GM19397 (cell line): ENCODE measurements around the gene FAM227B.
A peak's percentile ranks its signal among the peaks of the same experiment; 100 is the strongest.
"Not testable (repeated sequence)": the region's sequence is repeated elsewhere in the genome, so short reads cannot be mapped to it uniquely, and the experiment has no call there.

Source experiments
- ATAC-seq: cut with Tn5 transposase; IDR thresholded peaks from one replicate; pipeline ENCODE4 v1.9.1; 2021; ENCODE audit warnings: mild to moderate bottlenecking, moderate library complexity; ENCODE audit not compliant: unreplicated experiment

The FAM227B gene

GRCh38 chr15:49501586-49501985, 119.0 kb downstream of the FAM227B start:
- ATAC-seq = no peak

DNA sequence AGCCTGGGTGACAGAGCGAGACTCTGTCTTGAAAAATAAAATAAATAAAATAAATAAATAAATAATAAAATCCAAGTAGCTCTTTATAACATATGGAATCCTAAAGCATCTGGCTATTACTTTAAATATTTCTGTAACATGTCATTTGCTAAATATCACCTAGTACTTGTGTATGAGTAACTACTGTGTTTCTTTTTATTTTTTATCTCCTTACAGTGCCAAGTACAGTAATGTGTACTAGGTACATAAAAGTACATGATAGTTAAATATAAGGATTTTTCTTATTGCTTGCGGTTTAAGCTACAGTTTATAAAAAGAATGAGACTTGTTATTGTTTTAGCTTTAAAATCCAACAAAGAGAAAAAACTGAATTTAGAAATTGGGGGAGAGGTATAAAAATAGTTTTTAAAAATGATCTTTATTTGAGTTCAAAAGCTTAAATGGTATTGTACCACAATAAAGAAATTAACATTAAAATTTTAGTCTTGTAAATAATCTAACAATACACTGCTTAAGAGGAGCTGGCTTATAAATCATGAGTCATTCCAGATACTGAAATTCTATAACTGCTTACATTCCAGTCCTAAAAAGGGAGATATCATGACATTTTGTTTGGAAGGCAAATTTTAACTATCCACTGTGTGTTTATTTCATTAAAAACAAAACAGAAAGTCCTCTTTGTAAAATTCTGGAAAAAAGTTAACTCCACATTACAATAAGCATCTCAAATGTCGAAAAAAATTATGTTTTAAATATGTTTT, 124.4 kb downstream of the FAM227B start:
- ATAC-seq = no peak

DNA sequence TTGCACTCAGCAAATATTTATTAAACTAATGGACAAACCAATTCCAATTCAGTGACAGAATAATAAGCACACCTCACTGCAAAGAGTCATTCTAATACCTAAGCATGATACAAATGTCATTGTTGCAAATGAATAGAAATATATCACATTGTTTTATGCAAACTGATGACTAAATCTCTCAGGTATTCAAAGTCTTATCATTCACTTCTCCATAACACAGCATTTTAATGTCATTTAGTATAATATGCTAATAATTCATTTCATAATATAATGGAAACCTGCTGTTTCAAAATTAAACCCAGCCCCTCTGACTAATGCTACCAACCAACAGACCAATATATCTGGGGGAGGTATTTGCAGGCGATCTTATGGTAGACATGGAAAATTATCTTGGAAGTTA, 125.8 kb downstream of the FAM227B start:
- no peak for ATAC-seq

- ATAC-seq = no peak
Observed at GRCh38 chr15:49492830-49493229, 127.8 kb downstream of the FAM227B start.

DNA sequence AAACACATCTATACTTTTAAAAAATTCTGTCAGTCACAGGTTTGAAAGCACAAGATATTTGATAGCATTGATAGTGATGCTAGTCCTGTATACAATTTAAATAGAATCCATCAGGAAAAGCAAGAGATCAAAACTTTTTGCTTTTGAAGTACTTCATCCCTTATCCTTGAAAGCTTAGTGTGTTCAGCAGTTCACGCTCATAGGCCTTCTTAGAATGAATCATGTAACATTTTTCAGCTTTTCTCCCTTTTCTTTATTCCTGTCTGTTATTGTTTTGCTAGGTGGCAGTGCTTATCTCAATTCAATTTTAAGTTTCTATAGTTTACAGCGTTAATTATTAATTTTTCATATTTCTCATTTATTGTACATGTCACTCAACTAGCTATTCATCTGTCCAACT, 128.5 kb downstream of the FAM227B start:
- ATAC-seq = no peak

DNA sequence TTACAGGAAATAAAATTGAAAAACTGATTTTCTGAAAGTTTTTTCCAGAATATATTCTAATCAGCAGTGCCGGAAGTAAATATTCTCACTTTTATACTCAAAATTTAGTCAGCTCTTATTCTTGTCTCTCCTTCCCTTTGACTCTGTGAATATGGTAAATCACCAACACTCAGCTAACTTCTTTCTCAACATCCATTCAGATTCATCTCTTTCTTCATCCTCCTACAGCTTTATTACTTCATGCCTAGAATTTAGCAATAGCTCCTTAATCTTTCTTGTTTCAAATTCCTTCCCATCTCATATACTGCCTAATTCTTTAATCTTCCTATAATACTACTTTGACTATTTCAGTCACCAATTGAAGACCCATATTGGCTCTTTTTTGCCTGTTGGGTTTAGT, 129.7 kb downstream of the FAM227B start:
- ATAC-seq = no peak

DNA sequence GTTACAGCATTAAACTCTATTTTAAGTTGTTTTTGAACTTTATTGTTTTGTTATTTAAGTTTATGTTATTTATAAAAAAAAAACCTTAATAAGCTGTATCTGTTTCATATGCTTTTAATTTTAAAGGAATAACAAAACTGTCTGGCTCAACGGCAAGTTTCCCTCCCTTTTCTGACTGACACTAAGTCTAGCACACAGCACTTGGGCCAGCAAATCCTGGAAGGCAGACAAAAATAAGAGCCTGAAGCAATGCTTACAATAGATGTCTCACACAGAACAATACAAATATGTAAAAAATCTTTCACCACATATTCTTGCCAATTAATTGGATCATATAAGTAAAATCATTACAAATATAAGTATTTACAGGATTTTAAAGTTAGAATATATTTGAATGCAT, 135.2 kb downstream of the FAM227B start:
- ATAC-seq = not testable (repeated sequence)

GRCh38 chr15:49478982-49479381, 141.6 kb downstream of the FAM227B start:
- ATAC-seq = not testable (repeated sequence)

DNA sequence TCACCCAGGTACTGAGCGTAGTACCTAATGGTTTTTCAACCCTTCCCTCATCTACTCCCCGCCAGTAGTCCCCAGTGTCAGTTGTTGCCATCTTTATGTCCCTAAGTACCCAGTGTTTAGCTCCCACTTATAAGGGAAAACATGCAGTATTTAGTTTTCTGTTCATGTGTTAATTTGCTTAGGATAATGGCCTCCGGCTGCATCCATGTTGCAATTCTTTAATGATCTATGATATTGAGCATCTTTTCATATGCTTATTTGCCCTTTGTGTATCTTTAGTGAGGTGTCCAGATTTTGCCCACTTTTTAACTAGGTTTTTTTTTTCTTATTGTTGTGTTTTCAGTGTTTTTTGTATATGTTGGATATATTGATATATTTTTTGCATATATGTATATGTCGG, 142.6 kb downstream of the FAM227B start:
- ATAC-seq = not testable (repeated sequence)

DNA sequence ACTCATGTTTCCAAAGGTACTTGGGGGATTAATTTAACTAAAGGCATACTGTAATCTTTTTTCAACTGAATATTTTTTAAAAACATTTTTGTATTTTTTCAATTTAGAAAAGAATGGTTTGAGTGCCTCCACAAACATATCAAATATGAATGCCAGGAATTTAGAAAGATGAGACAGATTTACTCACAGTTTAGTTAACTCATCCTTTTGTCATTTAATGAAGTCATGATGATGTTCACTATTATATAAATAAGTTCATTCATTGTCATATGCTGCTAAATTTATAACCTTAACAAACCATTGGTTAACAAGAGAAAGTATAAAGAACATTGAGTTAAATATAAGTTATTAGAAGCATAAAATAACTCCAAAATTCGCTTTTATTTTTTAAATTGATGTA, 147.6 kb downstream of the FAM227B start:
- ATAC-seq = no peak

DNA sequence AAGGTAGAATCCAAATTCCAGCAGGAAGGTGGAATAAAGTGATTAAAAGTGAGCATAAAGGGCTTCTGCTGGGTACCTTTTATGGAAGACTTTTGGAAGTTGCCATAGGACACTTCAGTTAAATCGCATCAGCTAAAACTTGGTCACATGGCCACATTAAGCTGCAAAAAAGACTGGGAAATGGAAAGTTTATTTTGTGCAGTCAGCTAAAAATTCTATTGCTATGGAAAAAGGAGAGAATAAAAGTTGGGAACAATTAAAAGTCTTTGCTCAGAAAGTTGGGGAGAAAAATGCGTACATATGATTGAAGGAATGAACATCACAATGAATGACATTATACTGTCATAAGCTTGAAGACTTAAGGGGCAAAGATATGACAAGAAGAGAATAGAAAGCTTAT, 148.3 kb downstream of the FAM227B start:
- ATAC-seq = no peak

DNA sequence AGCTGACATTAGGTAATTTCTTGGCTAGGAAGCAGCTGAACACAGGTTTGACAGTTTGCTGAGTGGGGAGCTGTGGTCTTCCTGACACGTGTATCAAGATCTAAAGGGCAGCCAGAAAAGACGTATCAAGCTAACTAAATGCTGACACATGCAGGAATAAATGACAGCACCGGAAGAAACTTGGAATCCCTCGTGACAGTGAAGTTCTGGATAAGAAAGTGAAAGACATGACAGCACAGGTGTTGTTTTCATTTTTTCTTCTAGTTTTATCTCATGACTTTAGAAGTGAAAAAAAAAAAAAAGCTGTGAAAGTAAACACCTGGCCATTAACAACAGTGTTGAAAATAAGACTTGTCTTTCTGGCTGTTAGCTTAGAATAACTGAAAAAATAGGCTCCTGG, 148.9 kb downstream of the FAM227B start:
- ATAC-seq = peak; percentile 83

DNA sequence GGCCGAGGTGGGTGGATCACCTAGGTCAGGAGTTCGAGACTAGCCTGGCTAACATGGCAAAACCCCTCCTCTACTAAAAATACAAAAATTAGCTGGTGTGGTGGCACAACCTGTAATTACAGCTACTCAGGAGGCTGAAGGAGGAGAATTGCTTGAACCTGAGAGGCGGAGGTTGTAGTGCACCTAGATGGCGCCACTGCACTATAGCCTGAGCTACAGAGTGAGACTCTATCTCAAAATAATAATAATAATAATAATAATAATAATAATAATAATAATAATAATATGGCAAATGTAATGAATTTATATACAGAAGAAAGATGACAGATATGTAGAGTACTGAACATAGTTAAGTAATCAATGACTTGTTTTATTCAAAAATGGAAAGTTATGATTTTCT, 149.4 kb downstream of the FAM227B start:
- ATAC-seq = not testable (repeated sequence)

DNA sequence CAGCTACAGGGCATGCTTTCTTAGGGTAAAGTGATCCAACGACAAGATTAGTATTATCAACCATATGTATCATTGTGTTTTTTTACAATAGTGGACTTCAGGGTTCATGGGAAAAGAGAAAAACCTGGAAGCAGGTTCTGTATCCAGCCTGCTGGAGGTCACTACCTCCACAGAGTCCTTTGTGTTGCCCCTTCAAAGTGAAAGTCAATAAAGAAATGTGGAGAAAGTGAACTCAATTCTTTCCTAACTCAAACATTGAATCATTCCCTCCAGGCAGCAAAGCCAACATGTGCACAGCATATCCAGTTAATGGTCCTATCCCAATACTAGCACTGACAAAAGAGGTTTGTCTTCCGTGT, 152.2 kb downstream of the FAM227B start:
- ATAC-seq = no peak

DNA sequence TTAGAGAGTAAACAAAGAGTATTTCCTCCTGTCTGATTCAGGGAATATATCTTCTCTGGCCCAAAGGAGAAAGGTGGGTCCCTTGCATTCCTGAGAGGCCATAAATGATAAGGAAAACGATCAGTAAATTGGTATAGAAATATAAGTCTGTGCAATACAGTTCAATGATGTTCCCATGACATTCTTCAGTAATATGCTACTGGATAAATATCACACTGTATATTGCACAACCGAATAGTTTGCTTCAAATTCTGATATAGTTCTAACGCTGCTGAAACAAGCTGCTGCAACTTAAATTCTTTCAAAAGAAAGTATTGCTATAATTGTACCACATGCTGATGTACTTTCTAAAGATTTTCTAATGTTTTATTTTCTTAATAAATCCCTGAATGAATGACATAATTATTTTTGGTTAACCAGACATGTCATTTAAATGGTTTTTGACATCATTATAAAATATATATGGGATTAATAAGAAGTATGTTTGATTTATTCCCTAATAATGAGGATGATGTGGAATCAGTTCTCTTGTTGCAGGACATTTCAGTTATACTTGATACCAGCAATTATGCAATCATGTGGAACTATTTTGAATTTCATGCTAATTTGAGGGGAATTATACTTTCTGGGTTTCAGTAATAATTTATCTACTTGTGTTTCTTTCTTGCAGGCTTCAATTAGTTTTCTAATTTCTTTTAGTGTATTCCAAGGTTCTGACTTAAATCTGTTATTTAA, 152.7 kb downstream of the FAM227B start:
- ATAC-seq = no peak

DNA sequence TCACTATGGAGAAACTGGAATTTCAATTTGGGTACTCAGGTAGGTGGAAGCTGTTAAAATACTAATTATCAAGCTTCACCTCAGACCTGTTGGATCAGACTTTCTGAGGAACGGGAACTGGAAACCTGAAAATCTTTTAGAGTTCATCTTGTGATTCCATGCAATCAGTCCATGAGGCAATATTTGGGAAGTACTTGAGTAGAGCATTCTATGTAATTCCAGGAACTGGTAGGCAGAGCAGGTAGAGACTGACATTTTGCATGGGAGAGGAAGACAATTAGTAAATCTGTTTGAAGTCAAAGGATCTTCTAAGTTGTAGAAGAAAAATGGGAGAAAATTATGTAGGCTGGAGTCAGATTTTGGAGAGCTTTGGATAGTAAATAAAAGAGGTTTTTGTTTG, 154.5 kb downstream of the FAM227B start:
- no peak for ATAC-seq

DNA sequence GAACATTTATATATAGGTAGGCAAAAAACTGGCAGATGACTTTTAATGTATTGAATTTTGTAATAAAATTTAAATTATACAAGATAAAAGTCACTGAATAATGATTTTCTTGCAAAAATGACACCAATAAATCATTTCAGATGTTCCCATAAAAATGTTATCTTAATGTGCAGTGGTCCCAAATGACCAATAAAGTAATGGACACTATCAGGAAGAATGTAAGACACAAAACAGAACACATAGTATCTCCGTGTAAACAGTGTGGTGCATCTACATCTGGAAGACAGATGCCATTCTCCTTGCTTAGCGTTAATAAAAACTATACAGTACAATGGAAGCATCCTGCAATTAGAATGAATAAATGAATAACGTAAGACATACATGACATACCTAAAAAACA, 156.1 kb downstream of the FAM227B start:
- no peak for ATAC-seq

DNA sequence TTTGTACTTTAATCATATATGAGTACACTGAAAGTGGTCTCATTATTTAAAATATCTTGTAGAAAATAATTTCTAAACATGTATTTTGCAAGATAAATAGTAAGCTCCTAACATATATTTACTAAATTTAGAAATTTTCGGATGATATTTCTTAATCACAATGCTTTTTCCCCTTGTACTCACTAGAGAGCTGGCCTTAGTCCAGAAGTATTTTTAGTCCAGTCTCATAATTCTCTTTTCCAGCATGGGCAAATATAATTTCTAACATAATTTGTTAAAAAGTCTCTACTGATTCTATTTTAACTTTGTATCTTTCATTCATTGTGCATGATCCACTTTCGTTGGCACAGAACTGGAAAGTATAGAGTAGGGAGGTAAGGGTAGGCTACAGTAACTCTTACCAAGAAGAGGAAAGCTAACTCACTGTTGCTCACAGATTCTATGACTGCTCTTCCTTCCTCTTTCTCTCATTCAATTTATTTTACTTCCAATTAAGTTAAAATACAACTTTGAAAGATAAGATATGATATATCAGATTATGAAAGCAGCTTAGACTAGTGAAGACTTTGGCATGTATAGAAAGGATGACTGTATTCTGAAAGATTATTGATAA, 158.3 kb downstream of the FAM227B start:
- ATAC-seq = no peak

DNA sequence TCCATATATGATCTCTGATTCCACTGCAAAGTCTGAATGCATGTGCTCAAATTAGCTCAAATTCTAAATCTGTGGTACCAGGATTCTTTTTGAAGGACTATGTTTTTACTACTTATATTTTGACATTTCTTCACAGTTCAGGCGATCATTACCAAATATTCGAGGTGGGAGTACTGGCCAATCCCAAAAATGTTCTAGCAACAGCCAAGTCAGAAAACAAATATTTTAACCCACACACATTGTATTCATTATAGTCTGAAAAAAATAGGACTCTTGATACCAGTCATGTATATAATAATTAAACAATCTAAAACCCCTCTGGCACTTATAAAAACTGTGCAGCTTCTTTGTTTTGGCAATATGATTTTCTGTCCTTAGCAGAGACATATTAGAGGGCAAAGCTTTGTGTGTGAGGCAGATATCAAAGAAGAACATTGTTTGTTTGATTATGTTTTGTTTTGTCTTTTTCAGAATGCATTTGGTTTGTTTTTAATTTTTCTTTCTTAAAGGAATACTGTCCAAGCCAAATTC, 160.1 kb downstream of the FAM227B start:
- no peak for ATAC-seq

- no peak for ATAC-seq
Observed at GRCh38 chr15:49458145-49458544, 162.5 kb downstream of the FAM227B start.

GRCh38 chr15:49456166-49456565, 164.5 kb downstream of the FAM227B start:
- ATAC-seq = no peak

DNA sequence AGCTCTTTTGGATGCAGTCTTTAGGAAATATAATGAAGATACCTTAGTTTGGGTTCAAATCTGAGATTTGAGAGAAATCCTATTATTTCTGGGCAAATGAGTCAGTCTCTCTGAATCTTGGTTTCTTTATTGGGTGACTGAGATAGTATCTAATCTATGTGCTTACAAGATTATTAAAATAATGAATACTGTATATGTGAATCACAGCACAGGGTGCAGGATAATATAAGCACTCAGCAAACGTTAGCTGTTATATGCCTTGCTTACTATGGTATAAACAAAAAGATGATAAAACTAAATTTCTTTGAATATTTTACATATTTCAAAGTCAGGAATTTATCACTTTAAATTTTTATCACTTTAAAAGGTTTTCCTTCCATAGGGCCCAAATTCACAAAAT, 168.0 kb downstream of the FAM227B start:
- no peak for ATAC-seq
